Measurements from ENCODE around the gene ZNF358.

The ZNF358 gene

GRCh38 chr19:7539827-7540425 lies 24.0 kb downstream of the ZNF358 start:
- DNase-seq: no peak

GRCh38 chr19:7540761-7541474 lies 25.0 kb downstream of the ZNF358 start:
- DNase-seq: peak; percentile 96

DNA sequence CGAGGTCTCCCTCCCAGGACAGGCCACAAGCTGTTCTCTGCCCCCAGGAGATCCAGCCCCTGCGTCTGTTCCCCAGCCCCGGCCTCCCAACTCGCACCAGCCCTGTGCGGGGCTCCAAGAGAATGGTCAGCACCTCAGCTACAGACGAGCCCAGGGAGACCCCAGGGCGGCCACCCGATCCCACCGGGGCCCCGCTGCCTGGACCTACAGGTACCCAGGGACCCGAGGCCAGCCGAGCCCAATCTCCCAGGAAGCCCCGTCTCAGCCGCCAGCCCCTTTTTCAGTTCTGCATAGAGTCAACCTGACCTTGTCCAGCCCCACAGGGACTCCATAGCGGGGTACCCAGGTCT lies 25.5 kb downstream of the ZNF358 start:
- DNase-seq: no peak

DNA sequence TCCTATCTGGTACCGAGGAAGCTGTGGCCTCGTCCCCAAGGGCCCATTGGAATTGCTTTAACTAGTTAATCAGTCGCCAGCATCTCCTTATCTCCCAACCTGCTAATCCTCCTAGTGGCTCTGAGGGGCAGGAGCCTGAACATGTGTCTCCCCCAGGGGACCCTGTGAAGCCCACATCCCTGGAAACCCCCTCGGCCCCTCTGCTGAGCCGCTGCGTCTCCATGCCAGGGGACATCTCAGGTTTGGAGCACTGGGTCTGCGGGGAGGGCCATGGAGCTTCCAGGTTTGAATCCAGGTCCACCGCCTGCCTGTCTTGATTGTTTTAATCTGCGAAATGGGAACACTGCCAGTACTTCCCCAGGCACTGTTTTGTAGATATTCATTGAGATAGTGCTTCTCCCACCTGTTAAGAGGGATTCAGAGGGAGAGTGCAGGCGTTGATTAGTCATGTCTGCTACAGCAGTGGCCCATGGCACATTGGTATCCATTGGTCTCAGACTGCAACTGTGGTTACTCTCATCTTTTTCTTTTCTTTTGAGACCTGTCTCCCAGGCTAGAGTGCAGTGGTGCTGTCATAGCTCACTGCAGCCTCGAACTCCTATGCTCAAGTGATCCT lies 26.0 kb downstream of the ZNF358 start:
- DNase-seq: no peak

DNA sequence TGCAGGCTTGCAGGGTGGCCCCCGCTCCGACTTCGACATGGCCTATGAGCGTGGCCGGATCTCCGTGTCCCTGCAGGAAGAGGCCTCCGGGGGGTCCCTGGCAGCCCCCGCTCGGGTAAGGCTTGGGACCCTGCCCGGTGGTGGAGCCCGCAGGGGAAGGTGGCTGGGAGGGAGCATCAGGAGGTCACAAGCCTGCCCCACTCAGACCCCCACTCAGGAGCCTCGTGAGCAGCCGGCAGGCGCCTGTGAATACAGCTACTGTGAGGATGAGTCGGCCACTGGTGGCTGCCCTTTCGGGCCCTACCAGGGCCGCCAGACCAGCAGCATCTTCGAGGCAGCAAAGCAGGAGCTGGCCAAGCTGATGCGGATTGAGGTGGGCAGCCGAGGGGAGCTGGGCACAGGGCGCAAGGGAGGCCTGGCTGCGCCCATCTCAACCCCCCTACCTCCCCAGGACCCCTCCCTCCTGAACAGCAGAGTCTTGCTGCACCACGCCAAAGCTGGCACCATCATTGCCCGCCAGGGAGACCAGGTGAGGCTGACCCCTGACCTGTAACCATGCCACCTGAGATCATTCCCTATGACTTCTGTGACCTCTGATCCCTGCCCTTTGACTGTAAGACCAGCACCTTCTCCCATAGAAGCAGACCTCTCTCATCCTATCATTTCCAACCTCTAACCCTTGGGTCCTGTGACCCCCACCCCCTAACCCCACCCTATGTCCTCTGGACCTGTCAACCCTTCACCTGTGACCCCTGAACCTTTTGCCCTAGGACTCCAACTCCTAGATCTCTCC lies 26.8 kb downstream of the ZNF358 start:
- no peak for DNase-seq

DNA sequence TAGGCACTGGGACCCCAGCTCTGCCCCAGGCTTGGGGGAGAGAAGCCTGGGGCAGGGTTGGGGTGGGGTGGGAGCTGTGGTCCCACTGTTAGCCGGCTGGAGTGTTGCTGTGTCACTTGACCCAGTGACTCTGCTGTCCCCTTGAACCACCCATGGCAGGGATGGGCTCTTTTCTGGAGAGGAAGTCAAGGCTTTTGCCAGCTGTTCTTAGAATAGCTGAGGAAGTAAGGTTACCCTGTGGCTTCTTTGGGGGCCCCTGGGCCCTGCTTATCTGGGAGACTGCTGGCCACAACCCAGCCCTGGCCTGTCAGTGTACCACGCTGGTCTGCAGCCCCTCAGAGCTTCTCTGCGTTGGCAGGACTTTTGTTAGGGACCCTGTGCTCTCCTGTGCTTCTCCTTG lies 28.7 kb downstream of the ZNF358 start:
- peak; percentile 89 for DNase-seq

DNA sequence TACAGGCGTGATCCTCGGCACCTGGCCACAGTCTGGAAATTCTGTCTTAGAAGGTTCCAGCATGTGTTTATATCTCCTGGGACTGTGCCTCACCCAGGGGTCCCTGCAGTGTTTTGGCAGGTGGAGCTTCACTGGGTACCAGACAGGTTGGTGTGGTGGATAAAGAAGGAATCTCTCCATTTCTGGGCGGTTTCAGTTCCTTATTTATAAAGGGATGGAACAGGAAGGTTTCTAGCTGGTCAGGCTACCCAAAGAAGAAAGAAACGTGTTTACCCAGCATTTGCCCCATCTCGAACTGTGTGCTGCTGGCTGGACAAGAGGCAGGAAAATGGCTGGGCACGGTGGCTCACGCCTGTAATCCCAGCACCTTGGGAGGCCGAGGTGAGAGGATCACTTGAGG lies 29.4 kb downstream of the ZNF358 start:
- DNase-seq: no peak

GRCh38 chr19:7545904-7546303 lies 30.0 kb downstream of the ZNF358 start:
- DNase-seq: no peak

GRCh38 chr19:7547159-7547558 lies 31.3 kb downstream of the ZNF358 start:
- DNase-seq: no peak

DNA sequence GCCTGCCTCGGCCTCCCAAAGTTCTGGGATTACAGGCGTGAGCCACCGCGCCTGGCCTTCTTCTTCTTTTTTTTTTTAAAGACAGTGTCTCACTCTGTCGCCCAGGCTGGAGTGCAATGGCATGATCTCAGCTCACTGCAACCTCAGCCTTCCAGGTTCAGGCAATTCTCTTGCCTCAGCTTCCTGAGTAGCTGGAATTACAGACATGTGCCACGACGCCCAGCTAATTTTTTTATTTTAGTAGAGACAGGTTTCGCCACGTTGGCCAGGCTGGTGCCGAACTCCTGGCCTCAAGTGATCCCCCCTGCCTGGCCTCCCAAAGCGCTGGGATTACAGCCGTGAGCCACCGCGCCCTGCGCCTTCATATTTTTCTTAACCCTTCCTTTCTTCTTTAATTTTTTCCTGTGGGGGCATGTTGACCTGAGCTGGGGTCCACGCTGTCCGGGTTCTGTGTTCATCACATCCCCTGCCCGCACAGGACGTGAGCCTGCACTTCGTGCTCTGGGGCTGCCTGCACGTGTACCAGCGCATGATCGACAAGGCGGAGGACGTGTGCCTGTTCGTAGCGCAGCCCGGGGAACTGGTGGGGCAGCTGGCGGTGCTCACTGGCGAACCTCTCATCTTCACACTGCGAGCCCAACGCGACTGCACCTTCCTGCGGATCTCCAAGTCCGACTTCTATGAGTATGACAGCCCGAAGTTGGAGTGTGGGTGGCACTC lies 33.7 kb downstream of the ZNF358 start:
- no peak for DNase-seq

DNA sequence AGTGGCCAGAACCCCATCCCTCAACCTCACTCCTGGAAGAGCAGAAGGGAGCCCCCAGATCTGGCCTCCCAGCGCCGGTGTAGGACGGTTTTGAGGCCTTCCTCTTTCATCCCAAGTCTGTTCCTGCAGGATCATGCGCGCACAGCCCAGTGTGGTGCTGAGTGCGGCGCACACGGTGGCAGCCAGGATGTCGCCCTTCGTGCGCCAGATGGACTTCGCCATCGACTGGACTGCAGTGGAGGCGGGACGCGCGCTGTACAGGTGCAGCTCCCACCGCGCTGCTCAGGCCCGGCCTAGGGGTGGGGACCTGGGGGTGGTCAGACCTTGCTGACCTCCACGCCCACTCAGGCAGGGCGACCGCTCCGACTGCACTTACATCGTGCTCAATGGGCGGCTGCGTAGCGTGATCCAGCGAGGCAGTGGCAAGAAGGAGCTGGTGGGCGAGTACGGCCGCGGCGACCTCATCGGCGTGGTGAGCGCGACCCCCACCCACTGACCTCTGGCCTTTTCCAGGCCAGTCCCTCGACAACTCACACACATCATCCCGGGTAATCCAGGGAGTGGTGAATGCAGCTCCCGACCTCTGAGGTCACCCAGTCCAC lies 34.4 kb downstream of the ZNF358 start:
- no peak for DNase-seq

DNA sequence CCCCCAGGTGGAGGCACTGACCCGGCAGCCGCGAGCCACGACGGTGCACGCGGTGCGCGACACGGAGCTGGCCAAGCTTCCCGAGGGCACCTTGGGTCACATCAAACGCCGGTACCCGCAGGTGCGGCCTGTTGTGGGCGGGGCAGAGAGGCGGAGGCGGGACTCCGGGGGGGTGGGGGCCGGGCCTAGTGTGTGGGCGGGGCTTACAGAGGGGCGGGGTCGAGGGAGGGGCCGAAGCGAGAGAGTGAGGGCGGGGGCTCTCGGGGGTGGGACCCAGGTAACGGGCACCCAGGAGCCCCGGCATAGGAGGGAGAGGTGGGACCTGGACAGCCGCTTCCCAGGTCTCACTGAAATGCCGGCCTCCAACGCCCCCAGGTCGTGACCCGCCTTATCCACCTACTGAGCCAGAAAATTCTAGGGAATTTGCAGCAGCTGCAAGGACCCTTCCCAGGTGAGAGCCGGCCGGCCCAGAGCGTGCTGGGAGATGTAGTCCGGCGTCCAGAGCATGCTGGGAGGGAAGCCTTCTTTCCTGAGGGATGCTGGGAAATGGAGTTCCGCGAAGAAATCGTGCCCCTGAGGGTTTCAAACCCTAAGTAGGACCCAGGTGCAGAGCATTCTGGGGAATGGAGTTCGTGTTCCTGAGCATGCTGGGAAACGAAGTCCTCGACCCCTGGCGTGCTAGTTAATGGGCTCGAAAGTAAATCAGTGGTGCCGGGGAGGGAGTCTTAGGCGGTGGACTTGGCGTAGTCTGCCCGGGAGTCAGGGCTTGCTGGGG lies 35.3 kb downstream of the ZNF358 start:
- peak; percentile 60 for DNase-seq

- no peak for DNase-seq
These were observed 36.9 kb downstream of the ZNF358 start for GRCh38 chr19:7552781-7553180.

GRCh38 chr19:7554565-7554964 lies 38.7 kb downstream of the ZNF358 start:
- no peak for DNase-seq

DNA sequence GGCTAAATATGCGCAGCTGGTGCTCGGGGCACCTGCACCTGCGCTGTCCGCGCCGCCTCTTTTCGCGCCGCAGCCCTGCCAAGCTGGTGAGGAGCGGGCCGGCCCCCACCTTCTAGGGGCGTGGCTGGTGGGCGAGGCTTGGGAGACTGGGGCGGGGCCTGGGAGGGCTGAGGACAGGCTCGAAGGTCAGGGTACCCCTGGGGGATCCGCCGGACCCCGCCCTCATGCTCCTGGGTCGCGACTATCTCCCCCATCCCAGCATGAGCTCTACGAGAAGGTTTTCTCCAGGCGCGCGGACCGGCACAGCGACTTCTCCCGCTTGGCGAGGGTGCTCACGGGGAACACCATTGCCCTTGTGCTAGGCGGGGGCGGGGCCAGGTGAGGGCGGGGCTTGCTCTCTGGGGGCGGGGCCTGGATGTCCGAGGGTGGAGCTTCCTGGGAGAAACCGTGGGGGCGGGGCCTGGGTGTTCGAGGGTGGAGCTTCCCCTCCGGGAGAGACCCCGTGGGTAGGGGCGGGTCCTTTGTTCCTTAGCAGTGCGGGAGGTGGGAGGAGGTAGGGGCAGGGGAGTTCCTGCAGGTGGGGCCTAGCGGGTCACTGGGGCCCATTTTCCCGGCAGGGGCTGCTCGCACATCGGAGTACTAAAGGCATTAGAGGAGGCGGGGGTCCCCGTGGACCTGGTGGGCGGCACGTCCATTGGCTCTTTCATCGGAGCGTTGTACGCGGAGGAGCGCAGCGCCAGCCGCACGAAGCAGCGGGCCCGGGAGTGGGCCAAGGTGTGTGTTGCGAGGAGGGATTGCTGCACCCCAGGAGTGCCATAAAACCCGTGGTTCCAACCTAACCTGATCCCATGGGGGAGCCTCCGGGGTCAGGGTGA lies 39.3 kb downstream of the ZNF358 start:
- no peak for DNase-seq

GRCh38 chr19:7556696-7557315 lies 40.9 kb downstream of the ZNF358 start:
- no peak for DNase-seq

DNA sequence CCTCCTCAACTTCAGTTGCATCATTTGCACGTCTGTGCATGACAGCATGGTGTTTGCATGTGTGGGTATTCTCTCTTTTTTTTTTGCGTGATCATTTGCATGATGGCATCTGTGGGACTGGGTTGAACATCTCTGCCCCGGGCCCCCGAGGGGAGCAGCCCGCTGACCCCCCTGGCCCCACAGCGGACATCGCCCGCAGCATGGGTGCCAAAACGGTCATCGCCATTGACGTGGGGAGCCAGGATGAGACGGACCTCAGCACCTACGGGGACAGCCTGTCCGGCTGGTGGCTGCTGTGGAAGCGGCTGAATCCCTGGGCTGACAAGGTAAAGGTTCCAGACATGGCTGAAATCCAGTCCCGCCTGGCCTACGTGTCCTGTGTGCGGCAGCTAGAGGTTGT lies 42.8 kb downstream of the ZNF358 start:
- DNase-seq: no peak

GRCh38 chr19:7559102-7559501 lies 43.2 kb downstream of the ZNF358 start:
- no peak for DNase-seq

DNA sequence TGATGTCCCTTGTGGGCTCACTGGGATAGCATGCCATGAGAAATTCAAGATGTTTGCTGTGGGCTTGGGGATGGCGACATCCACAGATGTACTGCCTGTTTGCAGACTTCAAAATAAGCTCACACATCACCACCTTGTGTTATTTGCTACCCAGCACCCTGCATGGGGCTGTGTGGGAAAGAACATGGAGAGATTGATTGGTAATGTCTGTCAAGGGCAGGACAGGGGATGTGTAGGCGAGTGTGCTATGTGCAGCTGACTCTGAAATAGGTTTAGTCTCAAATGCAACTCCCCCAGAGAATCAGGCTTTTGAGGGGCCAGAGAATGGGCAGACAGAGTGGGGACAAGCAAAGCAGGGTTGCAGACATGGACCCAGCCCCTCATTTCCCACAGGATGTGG lies 44.4 kb downstream of the ZNF358 start:
- DNase-seq: no peak

DNA sequence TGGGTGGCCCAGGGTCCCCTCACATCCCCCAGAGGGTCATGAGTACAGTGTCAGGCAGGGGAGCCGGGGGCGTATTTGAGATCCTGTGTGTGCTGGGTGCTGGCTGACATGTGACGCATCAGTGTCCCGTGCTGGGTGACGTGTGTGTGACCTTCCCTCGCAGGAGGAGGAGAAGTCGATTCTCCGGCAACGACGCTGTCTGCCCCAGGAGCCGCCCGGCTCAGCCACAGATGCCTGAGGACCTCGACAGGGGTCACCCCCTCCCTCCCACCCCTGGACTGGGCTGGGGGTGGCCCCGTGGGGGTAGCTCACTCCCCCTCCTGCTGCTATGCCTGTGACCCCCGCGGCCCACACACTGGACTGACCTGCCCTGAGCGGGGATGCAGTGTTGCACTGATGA lies 45.4 kb downstream of the ZNF358 start:
- no peak for DNase-seq

Measured in hematopoietic multipotent progenitor cell treated with erythropoietin and hydrocortisone succinate and interleukin-3 and kit ligand, for 8 days (in vitro differentiated cells).